ENCODE data around the gene PRG2. TPM values are rescaled to one million over a fixed set of nuclear protein-coding genes. Genes with fewer than 3 reads are reported as not detected.

Gene PRG2
- total RNA-seq, 2 experiments from 2014 or later = 1.1 TPM; not detected in 1

GRCh38 chr11:57360991-57361390 lies 29.5 kb downstream of the PRG2 start:
- Histone ChIP-seq H3K9me2 (ENCODE audit: insufficient read depth, low read length) (no peaks in the 10 kb centered on the region), H4K20me1 (ENCODE audit: insufficient read depth, low read length) (no peaks in the 10 kb centered on the region), H2AFZ (ENCODE audit: low read length) (no peak overlapping the region), H3K4me1 (ENCODE audit: insufficient read depth, low read length, poor library complexity, severe bottlenecking) (no peaks in the 10 kb centered on the region), H3K4me2 (ENCODE audit: low read length) (no peak overlapping the region), H3K27ac (ENCODE audit: low read depth, low read length, poor library complexity, severe bottlenecking) (no peak overlapping the region), H3K36me3 (ENCODE audit: insufficient read depth, low read length) (no peaks in the 10 kb centered on the region), H3K4me3 (ENCODE audit: low read depth, low read length, poor library complexity, severe bottlenecking) (no peak overlapping the region), H3K9me3 (ENCODE audit: low read length) (no peaks in the 10 kb centered on the region), H3K79me2 (ENCODE audit: insufficient read depth, low read depth, low read length) (no peaks in the 10 kb centered on the region)
- TF ChIP-seq EZH2phosphoT487 (IDR thresholded peaks at IDR 0.05; ENCODE audit: borderline replicate concordance, low read depth, low read length) = no peak
- TF ChIP-seq, protein P1, sequence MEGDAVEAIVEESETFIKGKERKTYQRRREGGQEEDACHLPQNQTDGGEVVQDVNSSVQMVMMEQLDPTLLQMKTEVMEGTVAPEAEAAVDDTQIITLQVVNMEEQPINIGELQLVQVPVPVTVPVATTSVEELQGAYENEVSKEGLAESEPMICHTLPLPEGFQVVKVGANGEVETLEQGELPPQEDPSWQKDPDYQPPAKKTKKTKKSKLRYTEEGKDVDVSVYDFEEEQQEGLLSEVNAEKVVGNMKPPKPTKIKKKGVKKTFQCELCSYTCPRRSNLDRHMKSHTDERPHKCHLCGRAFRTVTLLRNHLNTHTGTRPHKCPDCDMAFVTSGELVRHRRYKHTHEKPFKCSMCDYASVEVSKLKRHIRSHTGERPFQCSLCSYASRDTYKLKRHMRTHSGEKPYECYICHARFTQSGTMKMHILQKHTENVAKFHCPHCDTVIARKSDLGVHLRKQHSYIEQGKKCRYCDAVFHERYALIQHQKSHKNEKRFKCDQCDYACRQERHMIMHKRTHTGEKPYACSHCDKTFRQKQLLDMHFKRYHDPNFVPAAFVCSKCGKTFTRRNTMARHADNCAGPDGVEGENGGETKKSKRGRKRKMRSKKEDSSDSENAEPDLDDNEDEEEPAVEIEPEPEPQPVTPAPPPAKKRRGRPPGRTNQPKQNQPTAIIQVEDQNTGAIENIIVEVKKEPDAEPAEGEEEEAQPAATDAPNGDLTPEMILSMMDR (conservative IDR thresholded peaks at IDR 0.05; ENCODE audit: low read length) = no peak
- DNase-seq (ENCODE audit: low spot score) = no peak
- BruUV-seq (replicated peaks) = no TSS peak
- intact Hi-C loops (cut with micrococcal nuclease; ENCODE audit: unreplicated experiment) = no loop called here
- ChIA-PET POLR2A (interaction anchor here (0.5 to 0.6 kb wide), 2 partner anchors 24 to 326 kb away, joined by 5 to 6 read pairs; no protein-coding TSS in a partner anchor), CTCF (ENCODE audit: unreplicated experiment) (no interaction called here)

DNA sequence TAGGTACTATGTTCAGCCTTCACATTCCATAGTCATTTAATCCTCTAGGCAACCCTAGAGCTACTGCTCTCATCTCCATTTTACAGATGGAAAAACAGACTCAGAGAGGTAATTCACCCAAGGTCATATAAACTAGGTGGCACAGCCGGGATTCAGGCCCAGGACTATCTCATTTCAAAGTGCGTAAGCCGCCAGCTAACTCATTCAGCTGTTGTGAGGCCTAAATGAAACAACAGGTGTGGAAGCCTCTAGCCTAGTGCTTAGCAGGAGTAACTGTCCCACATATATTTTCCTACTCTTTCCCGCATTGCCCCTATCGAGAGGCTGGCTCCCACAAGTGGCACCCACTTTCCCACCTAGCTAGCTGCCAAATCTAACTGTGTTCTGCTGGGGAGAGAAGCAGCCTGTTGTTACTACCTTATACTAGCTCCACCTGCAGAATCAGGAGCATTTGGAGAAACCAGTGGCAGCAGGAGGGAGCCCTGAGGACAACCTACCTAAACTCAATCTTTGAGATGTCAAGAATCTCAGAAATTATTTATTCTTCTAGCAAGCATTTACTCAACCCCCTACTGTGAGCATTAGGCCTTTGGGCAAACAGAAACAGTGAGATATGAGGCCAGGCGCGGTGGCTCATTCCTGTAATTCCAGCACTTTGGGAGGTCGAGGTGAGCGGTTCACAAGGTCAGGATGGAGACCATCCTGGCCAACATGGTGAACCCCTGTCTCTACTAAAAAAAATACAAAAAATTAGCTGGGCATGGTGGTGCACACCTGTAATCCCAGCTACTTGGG lies 30.4 kb downstream of the PRG2 start:
- H2AFZ ChIP-seq (ENCODE audit: low read length) = no peak overlapping the region
- H3K79me2 ChIP-seq (ENCODE audit: insufficient read depth, low read depth, low read length) = no peaks in the 10 kb centered on the region
- no peak overlapping the region for H3K27ac ChIP-seq (ENCODE audit: low read depth, low read length, poor library complexity, severe bottlenecking)
- intact Hi-C loops (cut with micrococcal nuclease; ENCODE audit: unreplicated experiment) = no loop called here
- H4K20me1 ChIP-seq (ENCODE audit: insufficient read depth, low read length) = no peaks in the 10 kb centered on the region
- no TSS peak for BruUV-seq (replicated peaks)
- no peaks in the 10 kb centered on the region for H3K36me3 ChIP-seq (ENCODE audit: insufficient read depth, low read length)
- no peaks in the 10 kb centered on the region for H3K9me2 ChIP-seq (ENCODE audit: insufficient read depth, low read length)
- H3K4me2 ChIP-seq (ENCODE audit: low read length) = no peak overlapping the region
- no peaks in the 10 kb centered on the region for H3K4me1 ChIP-seq (ENCODE audit: insufficient read depth, low read length, poor library complexity, severe bottlenecking)
- DNase-seq (ENCODE audit: low spot score) = no peak
- ChIA-PET POLR2A (interaction anchor here (0.6 kb wide), 1 partner anchor 13 kb away, joined by 3 read pairs; no protein-coding TSS in a partner anchor), CTCF (ENCODE audit: unreplicated experiment) (no interaction called here)
- no peaks in the 10 kb centered on the region for H3K9me3 ChIP-seq (ENCODE audit: low read length)
- no peak overlapping the region for H3K4me3 ChIP-seq (ENCODE audit: low read depth, low read length, poor library complexity, severe bottlenecking)
- no peak for TF ChIP-seq EZH2phosphoT487 (IDR thresholded peaks at IDR 0.05; ENCODE audit: borderline replicate concordance, low read depth, low read length)
- TF ChIP-seq, protein P1 (conservative IDR thresholded peaks at IDR 0.05; ENCODE audit: low read length) = no peak

DNA sequence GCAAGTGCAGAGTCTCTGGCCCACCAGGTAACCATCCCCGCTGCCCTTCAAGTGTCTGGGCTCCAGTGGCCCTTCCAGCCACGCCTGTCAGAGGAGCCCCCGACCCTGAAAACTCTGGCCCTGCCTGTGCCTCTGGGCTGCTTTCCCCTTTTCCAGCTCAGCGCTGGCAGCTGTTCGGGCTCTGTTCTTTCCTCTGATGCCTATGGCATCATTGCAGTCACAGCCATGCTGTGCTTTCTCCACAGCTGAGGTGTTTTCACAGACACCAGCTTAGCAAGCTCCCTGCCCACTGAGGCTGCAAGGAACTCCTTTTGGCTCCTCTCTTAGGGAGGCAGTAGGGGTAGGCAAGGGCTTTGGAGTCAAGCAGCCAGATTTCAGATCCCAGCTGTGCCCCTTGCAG lies 31.1 kb downstream of the PRG2 start:
- no peaks in the 10 kb centered on the region for H3K9me3 ChIP-seq (ENCODE audit: low read length)
- POLR2A ChIA-PET = interaction anchor here (0.6 kb wide), 1 partner anchor 14 kb away, joined by 3 read pairs; no protein-coding TSS in a partner anchor
- H4K20me1 ChIP-seq (ENCODE audit: insufficient read depth, low read length) = no peaks in the 10 kb centered on the region
- no peak overlapping the region for H3K4me2 ChIP-seq (ENCODE audit: low read length)
- BruUV-seq (replicated peaks) = no TSS peak
- CTCF ChIA-PET (ENCODE audit: unreplicated experiment) = no interaction called here
- no peak overlapping the region for H3K4me3 ChIP-seq (ENCODE audit: low read depth, low read length, poor library complexity, severe bottlenecking)
- H3K27ac ChIP-seq (ENCODE audit: low read depth, low read length, poor library complexity, severe bottlenecking) = no peak overlapping the region
- no peak overlapping the region for H2AFZ ChIP-seq (ENCODE audit: low read length)
- intact Hi-C loops (cut with micrococcal nuclease; ENCODE audit: unreplicated experiment) = no loop called here
- no peaks in the 10 kb centered on the region for H3K4me1 ChIP-seq (ENCODE audit: insufficient read depth, low read length, poor library complexity, severe bottlenecking)
- no peaks in the 10 kb centered on the region for H3K79me2 ChIP-seq (ENCODE audit: insufficient read depth, low read depth, low read length)
- TF ChIP-seq EZH2phosphoT487 (IDR thresholded peaks at IDR 0.05; ENCODE audit: borderline replicate concordance, low read depth, low read length) = no peak
- TF ChIP-seq, protein P1 (conservative IDR thresholded peaks at IDR 0.05; ENCODE audit: low read length) = no peak
- no peaks in the 10 kb centered on the region for H3K36me3 ChIP-seq (ENCODE audit: insufficient read depth, low read length)
- no peaks in the 10 kb centered on the region for H3K9me2 ChIP-seq (ENCODE audit: insufficient read depth, low read length)
- DNase-seq (ENCODE audit: low spot score) = no peak
